Keratinocyte (primary cell): ENCODE measurements around the gene CARMIL1. TPM values are rescaled to one million over a fixed set of nuclear protein-coding genes. Genes with fewer than 3 reads are reported as not detected.
A peak's percentile ranks its signal among the peaks of the same experiment; 100 is the strongest.

Experiments used
- DNase-seq: peaks from one replicate; pipeline ENCODE4 v3.0.0-alpha.2; 2011; ENCODE audit warnings: low read depth, missing footprints, low spot score
- FAIRE-seq: peaks from 2 replicates; lab custom pipeline; 2011; peaks lifted over from hg19 to GRCh38; lab: Jason Lieb, UNC
- H2AFZ ChIP-seq: 2 replicates; pipeline ENCODE4 v1.6.0; 2012; ENCODE audit warnings: low read length, control low read depth, inconsistent platforms; ENCODE audit not compliant: control insufficient read depth
- H3K27ac ChIP-seq: 2 replicates; pipeline ENCODE4 v1.5.1; 2011; ENCODE audit warnings: low read length; ENCODE audit not compliant: control insufficient read depth, insufficient read depth
- H3K27me3 ChIP-seq: 3 replicates; pipeline ENCODE4 v1.6.0; 2011; ENCODE audit warnings: low read length; ENCODE audit not compliant: control insufficient read depth, insufficient read depth; ENCODE audit errors: extremely low read depth
- H3K36me3 ChIP-seq, 2 experiments: 2 replicates in 1 of 2; 3 replicates in 1 of 2; pipeline ENCODE4 v1.5.1; 2011; ENCODE audit warnings: low read length in 2 of 2, mild to moderate bottlenecking in 1 of 2; ENCODE audit not compliant: control insufficient read depth in 2 of 2, insufficient read depth in 2 of 2; ENCODE audit errors: extremely low read depth in 1 of 2
- H3K4me1 ChIP-seq: 3 replicates; pipeline ENCODE4 v1.5.1; 2011; ENCODE audit warnings: low read length; ENCODE audit not compliant: control insufficient read depth, insufficient read depth; ENCODE audit errors: extremely low read depth
- H3K4me2 ChIP-seq: 3 replicates; pipeline ENCODE4 v1.6.0; 2011; ENCODE audit warnings: low read depth, low read length; ENCODE audit not compliant: control insufficient read depth, insufficient read depth; ENCODE audit errors: extremely low read depth
- H3K4me3 ChIP-seq, 3 experiments: fragments of 200-600 bp in 1 of 3; sonication (generic) in 1 of 3; 2 replicates in 2 of 3; 3 replicates in 1 of 3; pipeline ENCODE4 v1.5.1; 2011 to 2016; ENCODE audit warnings: low read length in 3 of 3, mild to moderate bottlenecking in 3 of 3, control low read depth in 2 of 3, inconsistent platforms in 1 of 3, low read depth in 1 of 3, mixed read lengths in 1 of 3, mixed run types in 1 of 3, moderate library complexity in 1 of 3; ENCODE audit not compliant: control insufficient read depth in 2 of 3, insufficient read depth in 2 of 3; ENCODE audit errors: extremely low read depth in 1 of 3
- H3K79me2 ChIP-seq: 2 replicates; pipeline ENCODE4 v1.6.0; 2012; ENCODE audit warnings: low read length; ENCODE audit not compliant: control insufficient read depth, insufficient read depth
- H3K9ac ChIP-seq: 3 replicates; pipeline ENCODE4 v1.6.0; 2011; ENCODE audit warnings: low read length; ENCODE audit not compliant: control insufficient read depth, insufficient read depth; ENCODE audit errors: extremely low read depth
- H3K9me1 ChIP-seq: 3 replicates; pipeline ENCODE4 v1.6.0; 2011; ENCODE audit warnings: low read length; ENCODE audit not compliant: control insufficient read depth, insufficient read depth; ENCODE audit errors: extremely low read depth
- H3K9me3 ChIP-seq: 2 replicates; pipeline ENCODE4 v1.5.1; 2012; ENCODE audit warnings: low read depth, low read length; ENCODE audit not compliant: control insufficient read depth
- H4K20me1 ChIP-seq: 3 replicates; pipeline ENCODE4 v1.6.0; 2011; ENCODE audit warnings: low read length; ENCODE audit not compliant: control insufficient read depth, insufficient read depth; ENCODE audit errors: extremely low read depth
- CTCF ChIP-seq, 3 experiments: IDR thresholded peaks in 1 of 3; conservative IDR thresholded peaks in 1 of 3; optimal IDR thresholded peaks in 1 of 3; 2 replicates in 2 of 3; 3 replicates in 1 of 3; pipeline versions ENCODE3 to v1.5.1; 2011; ENCODE audit warnings: low read length in 3 of 3, mild to moderate bottlenecking in 3 of 3, moderate library complexity in 2 of 3, control low read depth in 1 of 3, inconsistent platforms in 1 of 3; ENCODE audit not compliant: insufficient read depth in 2 of 3; ENCODE audit errors: extremely low read depth in 1 of 3
- EZH2 ChIP-seq: IDR thresholded peaks from one replicate; pipeline ENCODE4 v1.6.1; 2012; ENCODE audit warnings: inconsistent platforms, mild to moderate bottlenecking, low read length, moderate library complexity
- dilution Hi-C: fragments of 300-500 bp; cut with MboI; formaldehyde crosslinking; loops from one replicate; pipeline ENCODE4 v1.7.0; 2020; ENCODE audit warnings: low sequenced_read_pairs; ENCODE audit not compliant: extremely low pct_ligation_motif_present
- polyA plus RNA-seq, 5 experiments: library from polyadenylated mRNA; depleted of rRNA in 3 of 5; stranded (reverse) in 3 of 5; stranded (forward) in 1 of 5; unstranded in 1 of 5; fragments of >200 nt; gene quantifications; 1 replicate in 1 of 5; 2 replicates in 3 of 5; 3 replicates in 1 of 5; pipeline versions ENCODE4 v1.2.1 to v1.2.3, GENCODE V29; 2011 to 2012; ENCODE audit warnings: missing spikeins in 2 of 5, low read depth in 1 of 5, low replicate concordance in 1 of 5

The CARMIL1 gene
- polyA plus RNA-seq, 1 donor (not counting 4 experiments of a cell fraction or from before 2014, with no cell fraction given), result 18.9 TPM

DNA sequence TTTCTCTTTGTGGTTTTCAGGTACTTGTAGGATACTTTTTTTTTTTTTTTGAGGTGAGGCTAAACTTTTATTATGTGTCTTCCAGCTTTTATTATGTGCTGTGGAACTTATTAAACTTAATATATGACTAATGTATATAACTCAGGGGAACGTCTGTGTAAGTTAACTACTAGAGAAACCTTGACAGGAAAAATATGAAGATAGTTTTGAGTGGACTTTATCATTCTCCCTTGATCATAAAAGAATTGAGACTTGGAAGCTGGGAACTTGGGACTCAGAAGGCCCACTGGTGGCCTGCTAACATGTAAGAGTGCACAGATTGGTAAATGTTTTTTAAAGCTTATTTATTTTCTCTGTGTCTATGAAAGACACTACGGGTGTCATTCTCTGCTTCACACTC lies 73.1 kb downstream of the CARMIL1 start:
- Histone ChIP-seq H3K4me3 (no peak overlapping the region), H3K9ac (no peak overlapping the region), H4K20me1 (no peaks in the 10 kb centered on the region), H3K9me1 (no peaks in the 10 kb centered on the region), H2AFZ (no peak overlapping the region), H3K36me3 (no peaks in the 10 kb centered on the region), H3K9me3 (no peaks in the 10 kb centered on the region), H3K4me2 (no peak overlapping the region), H3K79me2 (peaks cover 29% of the 10 kb centered on the region), H3K4me1 (no peaks in the 10 kb centered on the region), H3K27ac (no peak overlapping the region), H3K27me3 (no peaks in the 10 kb centered on the region)
- dilution Hi-C loops, result no loop called here
- no peak for FAIRE-seq
- no peak for TF ChIP-seq EZH2
- TF ChIP-seq CTCF (optimal IDR thresholded peaks at IDR 0.05 in 1 of 3, IDR thresholded peaks at IDR 0.05 in 1 of 3, conservative IDR thresholded peaks at IDR 0.05 in 1 of 3; ENCODE audit: extremely low read depth in 1 of 3, insufficient read depth in 2 of 3, low read length in 3 of 3), result no peak
- DNase-seq, result no peak

- no peak overlapping the region for H3K27ac ChIP-seq
- H3K4me3 ChIP-seq, result no peak overlapping the region
- H3K27me3 ChIP-seq, result no peaks in the 10 kb centered on the region
- peaks cover 31% of the 10 kb centered on the region for H3K79me2 ChIP-seq
- no peak overlapping the region for H2AFZ ChIP-seq
- H4K20me1 ChIP-seq, result no peaks in the 10 kb centered on the region
- H3K36me3 ChIP-seq, result no peaks in the 10 kb centered on the region
- H3K9me3 ChIP-seq, result no peaks in the 10 kb centered on the region
- H3K4me2 ChIP-seq, result no peak overlapping the region
- no peaks in the 10 kb centered on the region for H3K9me1 ChIP-seq
- no peak overlapping the region for H3K9ac ChIP-seq
- peaks cover 8% of the 10 kb centered on the region for H3K4me1 ChIP-seq
- no peak for TF ChIP-seq CTCF (optimal IDR thresholded peaks at IDR 0.05 in 1 of 3, IDR thresholded peaks at IDR 0.05 in 1 of 3, conservative IDR thresholded peaks at IDR 0.05 in 1 of 3; ENCODE audit: extremely low read depth in 1 of 3, insufficient read depth in 2 of 3, low read length in 3 of 3)
- no peak for TF ChIP-seq EZH2
- no peak for DNase-seq
- dilution Hi-C loops, result no loop called here
- peak; percentile 41 for FAIRE-seq
These were observed 75.1 kb downstream of the CARMIL1 start for GRCh38 chr6:25354078-25354932.
